HG03565 (cell line): ENCODE results near the gene SHLD2.
"Not testable (repeated sequence)": the region's sequence is repeated elsewhere in the genome, so short reads cannot be mapped to it uniquely, and the experiment has no call there.

Experiments used
- ATAC-seq: cut with Tn5 transposase; IDR thresholded peaks from one replicate; pipeline ENCODE4 v1.9.1; 2021; ENCODE audit warnings: mild to moderate bottlenecking, moderate library complexity; ENCODE audit not compliant: unreplicated experiment

SHLD2 gene

GRCh38 chr10:87211848-87212247, 116.8 kb downstream of the SHLD2 start:
- not testable (repeated sequence) for ATAC-seq

GRCh38 chr10:87213150-87213765, 118.3 kb downstream of the SHLD2 start:
- not testable (repeated sequence) for ATAC-seq

- ATAC-seq = not testable (repeated sequence)
Measured at GRCh38 chr10:87213806-87214205, 118.8 kb downstream of the SHLD2 start.

- ATAC-seq = not testable (repeated sequence)
Measured at GRCh38 chr10:87216120-87216519, 121.1 kb downstream of the SHLD2 start.

GRCh38 chr10:87219370-87219769, 124.4 kb downstream of the SHLD2 start:
- ATAC-seq = not testable (repeated sequence)

GRCh38 chr10:87222789-87223188, 127.8 kb downstream of the SHLD2 start:
- not testable (repeated sequence) for ATAC-seq

- ATAC-seq = not testable (repeated sequence)
Measured at GRCh38 chr10:87225148-87225547, 130.1 kb downstream of the SHLD2 start, which contains the start of gene NUTM2A. Gene NUTM2A, plus strand, starts transcription at chr10:87225448. Its CDS starts 383 bp downstream, at chr10:87225831.

- not testable (repeated sequence) for ATAC-seq
Measured at GRCh38 chr10:87228247-87228646, 133.2 kb downstream of the SHLD2 start.

- ATAC-seq = not testable (repeated sequence)
Measured at GRCh38 chr10:87229211-87229610, 134.2 kb downstream of the SHLD2 start.

GRCh38 chr10:87234854-87235253, 139.8 kb downstream of the SHLD2 start:
- ATAC-seq = not testable (repeated sequence)

- not testable (repeated sequence) for ATAC-seq
Measured at GRCh38 chr10:87237244-87237643, 142.2 kb downstream of the SHLD2 start.

- ATAC-seq = not testable (repeated sequence)
Measured at GRCh38 chr10:87239346-87239808, 144.4 kb downstream of the SHLD2 start.
